ENCODE data around the gene FAM168A.

GRCh38 chr11:73633999-73634398 lies 36.1 kb upstream of the FAM168A start:
- no peak for TF ChIP-seq CTCF (IDR thresholded peaks at IDR 0.05)
- TF ChIP-seq EP300 (IDR thresholded peaks at IDR 0.05): no peak
- no peak for TF ChIP-seq POLR2A (IDR thresholded peaks at IDR 0.05; ENCODE audit: low read depth)
- no peak for TF ChIP-seq POLR2AphosphoS5 (IDR thresholded peaks at IDR 0.05)

All from esophagus muscularis mucosa (tissue), 4 donors.